Measurements from ENCODE around the gene TTL. TPM values are rescaled to one million over a fixed set of nuclear protein-coding genes. Genes with fewer than 3 reads are reported as not detected.
A peak's percentile ranks its signal among the peaks of the same experiment; 100 is the strongest.

TTL gene
- total RNA-seq, 1 donor: 75.6 TPM

GRCh38 chr2:112579241-112579640 is 97.3 kb downstream of the TTL start:
- no peak overlapping the region for H3K4me3 ChIP-seq (ENCODE audit: low read depth, low read length)
- TF ChIP-seq CTCF (IDR thresholded peaks at IDR 0.05; ENCODE audit: insufficient read depth, low read length): peak; percentile 29
- peak; percentile 96 for DNase-seq (ENCODE audit: low read depth)

GRCh38 chr2:112580084-112580483 is 98.1 kb downstream of the TTL start:
- no peak for TF ChIP-seq CTCF (IDR thresholded peaks at IDR 0.05; ENCODE audit: insufficient read depth, low read length)
- H3K4me3 ChIP-seq (ENCODE audit: low read depth, low read length): no peak overlapping the region
- DNase-seq (ENCODE audit: low read depth): no peak

- no peak overlapping the region for H3K4me3 ChIP-seq (ENCODE audit: low read depth, low read length)
- peak; percentile 82 for DNase-seq (ENCODE audit: low read depth)
- TF ChIP-seq CTCF (IDR thresholded peaks at IDR 0.05; ENCODE audit: insufficient read depth, low read length): peak; percentile 63
Measured at GRCh38 chr2:112582314-112582746, 100.4 kb downstream of the TTL start.

GRCh38 chr2:112583497-112584133 is 101.7 kb downstream of the TTL start:
- TF ChIP-seq CTCF (IDR thresholded peaks at IDR 0.05; ENCODE audit: insufficient read depth, low read length): no peak
- peak overlapping the region; percentile 96 for H3K4me3 ChIP-seq (ENCODE audit: low read depth, low read length)
- DNase-seq (ENCODE audit: low read depth): no peak

DNA sequence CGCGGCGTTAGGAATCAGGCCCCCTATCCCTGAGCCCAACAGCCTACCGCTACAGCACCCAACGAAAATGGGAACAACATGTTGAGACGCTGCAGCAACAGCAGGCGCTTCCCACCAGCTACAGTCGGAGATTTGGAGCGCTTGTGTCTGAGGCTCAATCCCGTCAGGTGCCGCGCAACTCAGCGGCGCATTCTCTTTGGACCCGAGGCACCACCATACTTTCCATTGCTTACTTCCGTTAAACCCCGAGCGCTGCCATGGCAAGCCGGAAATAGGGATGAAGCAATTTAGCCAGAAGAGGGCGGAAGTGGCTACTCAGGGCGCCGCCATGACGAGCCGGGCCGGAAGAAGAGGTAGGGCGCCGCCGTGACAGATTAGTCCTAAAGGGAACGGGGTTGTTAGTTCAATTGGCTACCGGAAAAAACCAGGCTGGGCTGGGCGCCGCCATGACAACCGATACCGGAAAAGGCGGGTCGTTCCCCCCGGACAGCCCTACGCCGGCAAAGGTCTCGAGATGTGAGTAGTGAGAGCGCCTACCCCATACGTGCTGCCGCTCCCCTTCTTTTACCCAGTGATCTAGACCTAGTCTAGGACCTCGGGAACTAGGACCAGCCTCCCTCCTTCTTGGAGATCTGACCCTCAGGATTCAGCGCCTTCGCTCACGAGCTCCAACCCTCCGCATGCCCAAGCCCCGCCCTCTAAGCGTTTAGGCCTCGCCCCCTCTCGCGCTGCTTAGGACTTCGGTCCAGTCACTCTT is 102.4 kb downstream of the TTL start, which contains the start of gene CHCHD5:
TSS of gene CHCHD5 (plus strand) at position 476 of the 757 bp plus-strand sequence. CDS start at position 515, 39 bp downstream.
- no peak for TF ChIP-seq CTCF (IDR thresholded peaks at IDR 0.05; ENCODE audit: insufficient read depth, low read length)

GRCh38 chr2:112584891-112585250 is 102.9 kb downstream of the TTL start:
- no peak for DNase-seq (ENCODE audit: low read depth)
- H3K4me3 ChIP-seq (ENCODE audit: low read depth, low read length): peak overlapping the region; percentile 96
- TF ChIP-seq CTCF (IDR thresholded peaks at IDR 0.05; ENCODE audit: insufficient read depth, low read length): no peak

More for the DNA sequence above, 102.4 kb downstream of the TTL start, which contains the start of gene CHCHD5:
- peak; percentile 96 for DNase-seq (ENCODE audit: low read depth)
- peak within 1 kb of the TSS; percentile 96 for H3K4me3 ChIP-seq (ENCODE audit: low read depth, low read length)
